HCT116 (cell line): ENCODE data around the gene PANX2. TPM values are rescaled to one million over a fixed set of nuclear protein-coding genes. Genes with fewer than 3 reads are reported as not detected.

ENCODE experiments used
- ATAC-seq: fragments of 200-7000 bp; cut with Tn5 transposase; 2 replicates; pipeline ENCODE4 v1.9.1; 2020; ENCODE audit warnings: mild to moderate bottlenecking, moderate library complexity
- BruUV-seq: library from RNA; stranded (reverse); fragments of 400-500 nt; replicated peaks from 2 replicates; lab custom pipeline; 2021; lab: Mats Ljungman, UMichigan
- CTCF ChIA-PET: fragments of 300-600 bp; sonication (Branson Sonifier 250); formaldehyde crosslinking; loops from one replicate; lab custom pipeline; 2021; ENCODE audit warnings: antibody characterized with exemption; lab: Charles Lee
- POLR2A ChIA-PET: fragments of 300-600, 350-600 bp; sonication (Branson Sonifier 250); formaldehyde crosslinking; loops from one replicate; lab custom pipeline; 2021; ENCODE audit warnings: antibody characterized with exemption; lab: Charles Lee
- RAD21 ChIA-PET, 2 experiments: fragments of 300-600 bp; sonication (Branson Sonifier 250); formaldehyde crosslinking; loops; one replicate each; lab custom pipeline; 2023; ENCODE audit warnings: low total read pairs in 2 of 2; ENCODE audit not compliant: uncharacterized antibody in 2 of 2, unreplicated experiment in 2 of 2, low non-redundant PET in 1 of 2; lab: Charles Lee
- DNase-seq: peaks from one replicate; pipeline ENCODE4 v3.0.0-alpha.2; 2010; ENCODE audit warnings: low read depth, low spot score
- H2AFZ ChIP-seq: fragments of 200-600 bp; shearing (Covaris generic), sonication (generic); 2 replicates; pipeline ENCODE4 v1.6.1; 2017; ENCODE audit warnings: low read depth, mixed run types, mixed read lengths, antibody characterized with exemption, low read length; ENCODE audit not compliant: poor library complexity, severe bottlenecking
- H3K27ac ChIP-seq: 2 replicates; pipeline ENCODE4 v1.5.1; 2012; ENCODE audit warnings: low read depth, low read length
- H3K27me3 ChIP-seq: fragments of 200-600 bp; sonication (generic); 2 replicates; pipeline ENCODE4 v1.6.1; 2016; ENCODE audit warnings: mixed run types, low read length, mixed read lengths; ENCODE audit not compliant: insufficient read depth
- H3K36me3 ChIP-seq, 2 experiments: fragments of 200-500 bp in 1 of 2; fragments of 200-600 bp in 1 of 2; sonication (Bioruptor generic) in 1 of 2; sonication (generic) in 1 of 2; 2 replicates each; pipeline versions ENCODE4 v1.5.1 to v1.6.1; 2014 to 2016; ENCODE audit warnings: low read length in 2 of 2, inconsistent platforms in 1 of 2, mixed read lengths in 1 of 2, mixed run types in 1 of 2; ENCODE audit not compliant: insufficient read depth in 2 of 2, control insufficient read depth in 1 of 2
- H3K4me1 ChIP-seq, 2 experiments: fragments of 200-600 bp in 1 of 2; sonication (generic) in 1 of 2; 2 replicates each; pipeline versions ENCODE4 v1.5.1 to v1.6.1; 2012 to 2017; ENCODE audit warnings: low read length in 2 of 2, inconsistent platforms in 1 of 2, mild to moderate bottlenecking in 1 of 2, mixed read lengths in 1 of 2, mixed run types in 1 of 2, moderate library complexity in 1 of 2; ENCODE audit not compliant: insufficient read depth in 2 of 2, control insufficient read depth in 1 of 2
- H3K4me2 ChIP-seq: fragments of 200-600 bp; sonication (generic); 2 replicates; pipeline ENCODE4 v1.6.1; 2017; ENCODE audit warnings: mixed run types, low read length, mixed read lengths
- H3K4me3 ChIP-seq, 2 experiments: fragments of 200-600 bp in 1 of 2; sonication (generic) in 1 of 2; replicated peaks in 1 of 2; 2 replicates each; pipeline ENCODE4 v1.5.1; 2011 to 2016; ENCODE audit warnings: low read length in 2 of 2, control low read depth in 1 of 2, low read depth in 1 of 2, mild to moderate bottlenecking in 1 of 2, mixed read lengths in 1 of 2, mixed run types in 1 of 2
- H3K79me2 ChIP-seq: fragments of 200-600 bp; sonication (generic); 2 replicates; pipeline ENCODE4 v1.6.1; 2017; ENCODE audit warnings: mild to moderate bottlenecking, mixed run types, low read length, moderate library complexity, mixed read lengths; ENCODE audit not compliant: insufficient read depth
- H3K9ac ChIP-seq: fragments of 200-600 bp; sonication (generic); 2 replicates; pipeline ENCODE4 v1.6.1; 2016; ENCODE audit warnings: low read length, mixed read lengths
- H3K9me2 ChIP-seq: fragments of 200-600 bp; sonication (generic), shearing (Covaris generic); 2 replicates; pipeline ENCODE4 v1.6.1; 2017; ENCODE audit warnings: mixed run types, mild to moderate bottlenecking, moderate library complexity; ENCODE audit not compliant: insufficient read depth
- H3K9me3 ChIP-seq, 2 experiments: fragments of 200-500 bp in 1 of 2; fragments of 200-600 bp in 1 of 2; sonication (Bioruptor generic) in 1 of 2; sonication (generic) in 1 of 2; 2 replicates each; pipeline ENCODE4 v1.6.1; 2014 to 2017; ENCODE audit warnings: low read length in 2 of 2, mixed read lengths in 2 of 2, inconsistent platforms in 1 of 2, low read depth in 1 of 2, mild to moderate bottlenecking in 1 of 2, mixed run types in 1 of 2, moderate library complexity in 1 of 2; ENCODE audit not compliant: control insufficient read depth in 1 of 2, insufficient read depth in 1 of 2
- H4K20me1 ChIP-seq: fragments of 200-600 bp; sonication (generic), shearing (Covaris generic); 2 replicates; pipeline ENCODE4 v1.6.1; 2017; ENCODE audit warnings: mixed run types, mild to moderate bottlenecking, moderate library complexity; ENCODE audit not compliant: insufficient read depth
- CBX3 ChIP-seq: IDR thresholded peaks from 2 replicates; pipeline ENCODE4 v1.6.1; 2012; ENCODE audit warnings: low read depth
- CTCF ChIP-seq, 3 experiments: fragments of 200-600 bp in 1 of 3; sonication (generic) in 1 of 3; IDR thresholded peaks in 2 of 3; conservative IDR thresholded peaks in 1 of 3; 2 replicates each; pipeline ENCODE4 v1.5.1; 2012 to 2017; ENCODE audit warnings: low read depth in 2 of 3, low read length in 2 of 3, antibody characterized with exemption in 1 of 3, borderline replicate concordance in 1 of 3, control low read depth in 1 of 3, mild to moderate bottlenecking in 1 of 3, mixed read lengths in 1 of 3, mixed run types in 1 of 3, moderate library complexity in 1 of 3; ENCODE audit not compliant: insufficient read depth in 1 of 3
- EGR1 ChIP-seq: IDR thresholded peaks from 2 replicates; pipeline ENCODE4 v1.6.1; 2012; ENCODE audit warnings: low read depth
- ELF1 ChIP-seq: IDR thresholded peaks from 2 replicates; pipeline ENCODE4 v1.6.1; 2012; ENCODE audit warnings: low read depth, borderline replicate concordance
- EZH2 ChIP-seq: fragments of 200-600 bp; sonication (generic); IDR thresholded peaks from 2 replicates; pipeline ENCODE4 v1.6.1; 2017; ENCODE audit warnings: antibody characterized with exemption, mixed run types
- EZH2phosphoT487 ChIP-seq: fragments of 200-600 bp; IDR thresholded peaks from 2 replicates; pipeline ENCODE4 v1.6.1; 2018; ENCODE audit warnings: antibody characterized with exemption, borderline replicate concordance
- FOSL1 ChIP-seq: IDR thresholded peaks from 2 replicates; pipeline ENCODE4 v1.6.1; 2012; ENCODE audit warnings: low read depth
- JUND ChIP-seq: IDR thresholded peaks from 2 replicates; pipeline ENCODE4 v1.6.1; 2012
- MAX ChIP-seq: IDR thresholded peaks from 2 replicates; pipeline ENCODE4 v1.6.1; 2012
- POLR2A ChIP-seq: IDR thresholded peaks from 2 replicates; pipeline ENCODE4 v1.7.0; 2011; ENCODE audit warnings: borderline replicate concordance; ENCODE audit not compliant: insufficient read depth, insufficient read length; ENCODE audit errors: extremely low read depth
- POLR2AphosphoS5 ChIP-seq: IDR thresholded peaks from 2 replicates; pipeline ENCODE4 v1.6.1; 2011; ENCODE audit warnings: mild to moderate bottlenecking, low read depth, low read length, moderate library complexity
- RAD21 ChIP-seq: IDR thresholded peaks from 2 replicates; pipeline ENCODE4 v1.6.1; 2012; ENCODE audit warnings: low read depth, mild to moderate bottlenecking
- REST ChIP-seq: IDR thresholded peaks from 2 replicates; pipeline ENCODE4 v1.6.1; 2012; ENCODE audit warnings: low read depth
- SIN3A ChIP-seq: IDR thresholded peaks from 2 replicates; pipeline ENCODE4 v1.6.1; 2012; ENCODE audit warnings: low read depth
- SP1 ChIP-seq: IDR thresholded peaks from 2 replicates; pipeline ENCODE4 v1.6.1; 2012; ENCODE audit warnings: low read depth
- SRF ChIP-seq: IDR thresholded peaks from 2 replicates; pipeline ENCODE4 v1.6.1; 2012; ENCODE audit warnings: low read depth
- YY1 ChIP-seq: IDR thresholded peaks from 2 replicates; pipeline ENCODE4 v1.6.1; 2011; ENCODE audit warnings: low read length, low read depth, moderate library complexity, mild to moderate bottlenecking; ENCODE audit not compliant: insufficient replicate concordance; ENCODE audit errors: extremely low read depth
- ZBTB33 ChIP-seq: IDR thresholded peaks from 2 replicates; pipeline ENCODE4 v1.6.1; 2011; ENCODE audit warnings: mild to moderate bottlenecking, low read length, moderate library complexity; ENCODE audit not compliant: insufficient replicate concordance; ENCODE audit errors: extremely low read depth
- ZFX ChIP-seq: fragments of 450-650 bp; IDR thresholded peaks from 2 replicates; pipeline ENCODE4 v1.6.1; 2017
- ZNF274 ChIP-seq: fragments of 200-500 bp; sonication (Bioruptor generic); IDR thresholded peaks from 2 replicates; pipeline ENCODE4 v1.6.1; 2014; ENCODE audit warnings: mild to moderate bottlenecking, low read depth, low read length, inconsistent platforms
- intact Hi-C: fragments of 100-400 bp; cut with micrococcal nuclease; formaldehyde crosslinking; loops from 2 replicates; pipeline ENCODE4 v1.10.0; 2022
- total RNA-seq: library from RNA; stranded (reverse); gene quantifications from one replicate; pipeline ENCODE4 v1.2.1, GENCODE V29; 2021; ENCODE audit not compliant: unreplicated experiment

Gene PANX2
- total RNA-seq, 1 experiment from 2014 or later, result 8.0 TPM

GRCh38 chr22:50173983-50174355 is 3.4 kb downstream of the PANX2 start:
- no peaks in the 10 kb centered on the region for H3K36me3 ChIP-seq
- intact Hi-C loops, result no loop called here
- no peak overlapping the region for H2AFZ ChIP-seq
- ATAC-seq (no peak), DNase-seq (no peak)
- H3K27me3 ChIP-seq, result no peaks in the 10 kb centered on the region
- no peaks in the 10 kb centered on the region for H3K9me3 ChIP-seq
- ChIA-PET RAD21 (no interaction called here), POLR2A (no interaction called here), CTCF (interaction anchor here (0.6 kb wide), 1 partner anchor 10 kb away, joined by 3 read pairs; no protein-coding TSS in a partner anchor)
- no peaks in the 10 kb centered on the region for H4K20me1 ChIP-seq
- no TSS peak for BruUV-seq
- no peak overlapping the region for H3K4me2 ChIP-seq
- H3K9ac ChIP-seq, result no peak overlapping the region
- TF ChIP-seq SIN3A (no peak), SRF (no peak), POLR2AphosphoS5 (no peak), EZH2phosphoT487 (no peak), MAX (no peak), CBX3 (no peak), REST (no peak), SP1 (no peak), EZH2 (no peak), JUND (no peak), ELF1 (no peak), RAD21 (no peak), EGR1 (no peak), ZBTB33 (no peak), CTCF (IDR thresholded peaks at IDR 0.05 in 2 of 3, conservative IDR thresholded peaks at IDR 0.05 in 1 of 3; ENCODE audit: borderline replicate concordance in 1 of 3, insufficient read depth in 1 of 3, low read depth in 2 of 3, low read length in 2 of 3) (no peak), ZFX (no peak), POLR2A (no peak), ZNF274 (no peak), YY1 (no peak), FOSL1 (no peak)
- H3K9me2 ChIP-seq, result no peaks in the 10 kb centered on the region
- H3K4me3 ChIP-seq, result no peak overlapping the region
- H3K27ac ChIP-seq, result no peak overlapping the region
- H3K79me2 ChIP-seq, result no peaks in the 10 kb centered on the region
- H3K4me1 ChIP-seq, result no peaks in the 10 kb centered on the region
